Sigmoid colon (tissue), 7 donors: ENCODE measurements around the gene IGSF6. TPM values are rescaled to one million over a fixed set of nuclear protein-coding genes. Genes with fewer than 3 reads are reported as not detected.
"Not testable (repeated sequence)": the region's sequence is repeated elsewhere in the genome, so short reads cannot be mapped to it uniquely, and the experiment has no call there.

Experiments used
- DNase-seq: peaks from one replicate; pipeline ENCODE4 v3.0.0-alpha.2; 2019
- H3K27ac ChIP-seq, 4 donors: fragments of 200-600 bp; sonication (generic); one replicate each; pipeline ENCODE4 v1.5.1; 2016 to 2019; ENCODE audit warnings: mild to moderate bottlenecking in 1 of 4
- H3K27me3 ChIP-seq, 3 donors: fragments of 200-600 bp; sonication (generic); one replicate each; pipeline ENCODE4 v1.5.1; 2019; ENCODE audit warnings: mild to moderate bottlenecking in 1 of 3
- H3K36me3 ChIP-seq, 4 donors: fragments of 200-600 bp; sonication (generic); one replicate each; pipeline ENCODE4 v1.5.1; 2016 to 2019
- H3K4me1 ChIP-seq, 4 donors: fragments of 200-600 bp; sonication (generic); one replicate each; pipeline ENCODE4 v1.5.1; 2017 to 2019
- H3K4me3 ChIP-seq, 4 donors: fragments of 200-600 bp; sonication (generic); one replicate each; pipeline ENCODE4 v1.5.1; 2017 to 2019; ENCODE audit warnings: mild to moderate bottlenecking in 2 of 4, moderate library complexity in 1 of 4
- H3K9me3 ChIP-seq, 4 donors: fragments of 200-600 bp in 3 of 4; sonication (generic) in 3 of 4; one replicate each; pipeline versions ENCODE4 v1.5.1 to v1.6.1; 2013 to 2019
- EP300 ChIP-seq, 4 donors: sonication (generic); formaldehyde crosslinking; IDR thresholded peaks; one replicate each; pipeline ENCODE4 v1.6.1; 2017; ENCODE audit warnings: antibody characterized with exemption in 4 of 4
- POLR2A ChIP-seq, 2 donors: fragments of 450-650 bp; IDR thresholded peaks; one replicate each; pipeline ENCODE4 v1.6.1; 2016; ENCODE audit warnings: antibody characterized with exemption in 2 of 2, mild to moderate bottlenecking in 2 of 2, moderate library complexity in 2 of 2
- POLR2AphosphoS5 ChIP-seq, 4 donors: sonication (generic); formaldehyde crosslinking; IDR thresholded peaks; one replicate each; pipeline ENCODE4 v1.6.1; 2017; ENCODE audit warnings: antibody characterized with exemption in 4 of 4
- WGBS, 2 donors: extraction: QIAGEN DNeasy Blood & Tissue Kit; methylation state at CpG; one replicate each; pipeline ENCODE4 v1.1.7; 2013; 5-methylcytosine and 5-hydroxymethylcytosine counted together
- intact Hi-C: fragments of 100-400 bp; cut with DNase I; formaldehyde crosslinking; loops from one replicate; pipeline ENCODE4 v1.15.1; 2023
- polyA plus RNA-seq, 3 donors: library from polyadenylated mRNA; stranded (reverse); fragments of 200-250 nt; gene quantifications; one replicate each; pipeline ENCODE4 v1.2.3, GENCODE V29; 2013
- total RNA-seq, 4 donors: library from RNA; depleted of rRNA; stranded (reverse); fragments of >200 nt; gene quantifications; one replicate each; pipeline ENCODE4 v1.1.0, GENCODE V29; 2016
- TF ChIP-seq, protein P1 (sequence below), 4 experiments: fragments of 450-650 bp in 3 of 4; fragments of 200-600 bp in 1 of 4; IDR thresholded peaks; one replicate each; pipeline ENCODE4 v1.5.1; 2016 to 2019; ENCODE audit warnings: antibody characterized with exemption in 4 of 4, mild to moderate bottlenecking in 3 of 4, moderate library complexity in 2 of 4
- donor health status: healthy with polysubstance abuse.
- donor health status: Bipolar disorder and iron deficiency.
- donor health status: healthy.

The IGSF6 gene
- total and polyA plus RNA-seq, 7 donors: 0.83 to 14.1 (median 3.0) TPM

DNA sequence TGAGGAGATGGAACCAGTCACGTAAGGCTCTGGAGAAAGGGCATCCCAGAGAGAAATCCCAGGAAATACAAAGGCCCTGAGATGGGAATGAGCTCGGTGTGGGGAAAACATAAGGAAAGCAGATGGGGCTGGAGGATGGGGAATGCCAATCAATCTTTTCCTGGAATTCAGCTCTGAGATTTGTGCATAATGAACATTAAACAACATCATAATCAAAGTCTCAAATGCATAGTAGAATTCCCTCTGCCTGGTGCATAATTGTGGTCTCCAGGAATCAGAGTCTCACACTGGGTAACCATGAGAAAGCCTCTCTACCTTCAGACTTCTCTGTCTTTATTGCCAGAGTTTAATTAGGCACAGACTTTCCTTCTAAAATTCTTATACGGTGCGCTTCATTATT is 42.2 kb upstream of the IGSF6 start:
- Histone ChIP-seq H3K36me3 (no peaks in the 10 kb centered on the region), H3K27me3 (no peaks in the 10 kb centered on the region), H3K4me3 (no peak overlapping the region), H3K4me1 (no peaks in the 10 kb centered on the region), H3K9me3 (no peaks in the 10 kb centered on the region), H3K27ac (no peak overlapping the region)
- 92 to 94% methylated on average over 4 of the region's 4 CpGs for WGBS, 2 donors
- TF ChIP-seq POLR2AphosphoS5 (IDR thresholded peaks at IDR 0.05) (no peak), EP300 (IDR thresholded peaks at IDR 0.05) (no peak), POLR2A (IDR thresholded peaks at IDR 0.05) (no peak)
- TF ChIP-seq, protein P1, sequence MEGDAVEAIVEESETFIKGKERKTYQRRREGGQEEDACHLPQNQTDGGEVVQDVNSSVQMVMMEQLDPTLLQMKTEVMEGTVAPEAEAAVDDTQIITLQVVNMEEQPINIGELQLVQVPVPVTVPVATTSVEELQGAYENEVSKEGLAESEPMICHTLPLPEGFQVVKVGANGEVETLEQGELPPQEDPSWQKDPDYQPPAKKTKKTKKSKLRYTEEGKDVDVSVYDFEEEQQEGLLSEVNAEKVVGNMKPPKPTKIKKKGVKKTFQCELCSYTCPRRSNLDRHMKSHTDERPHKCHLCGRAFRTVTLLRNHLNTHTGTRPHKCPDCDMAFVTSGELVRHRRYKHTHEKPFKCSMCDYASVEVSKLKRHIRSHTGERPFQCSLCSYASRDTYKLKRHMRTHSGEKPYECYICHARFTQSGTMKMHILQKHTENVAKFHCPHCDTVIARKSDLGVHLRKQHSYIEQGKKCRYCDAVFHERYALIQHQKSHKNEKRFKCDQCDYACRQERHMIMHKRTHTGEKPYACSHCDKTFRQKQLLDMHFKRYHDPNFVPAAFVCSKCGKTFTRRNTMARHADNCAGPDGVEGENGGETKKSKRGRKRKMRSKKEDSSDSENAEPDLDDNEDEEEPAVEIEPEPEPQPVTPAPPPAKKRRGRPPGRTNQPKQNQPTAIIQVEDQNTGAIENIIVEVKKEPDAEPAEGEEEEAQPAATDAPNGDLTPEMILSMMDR (IDR thresholded peaks at IDR 0.05): no peak
- no peak for DNase-seq
- intact Hi-C loops: no loop called here

DNA sequence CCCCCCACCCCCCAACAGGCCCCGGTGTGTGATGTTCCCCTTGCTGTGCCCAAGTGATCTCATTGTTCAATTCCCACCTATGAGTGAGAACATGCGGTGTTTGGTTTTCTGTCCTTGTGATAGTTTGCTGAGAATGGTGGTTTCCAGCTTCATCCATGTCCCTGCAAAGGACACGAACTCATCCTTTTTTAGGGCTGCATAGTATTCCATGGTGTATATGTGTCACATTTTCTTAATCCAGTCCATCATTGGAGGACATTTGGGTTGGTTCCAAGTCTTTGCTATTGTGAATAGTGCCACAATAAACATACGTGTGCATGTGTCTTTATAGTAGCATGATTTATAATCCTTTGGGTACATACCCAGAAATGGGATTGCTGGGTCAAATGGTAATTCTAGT is 38.6 kb upstream of the IGSF6 start:
- WGBS, 2 donors: 72 to 90% methylated on average over 4 of the region's 4 CpGs
- H3K27me3 ChIP-seq, H3K4me1 ChIP-seq, H3K9me3 ChIP-seq, H3K4me3 ChIP-seq, H3K27ac ChIP-seq, intact Hi-C loops, DNase-seq, H3K36me3 ChIP-seq: not testable (repeated sequence)

DNA sequence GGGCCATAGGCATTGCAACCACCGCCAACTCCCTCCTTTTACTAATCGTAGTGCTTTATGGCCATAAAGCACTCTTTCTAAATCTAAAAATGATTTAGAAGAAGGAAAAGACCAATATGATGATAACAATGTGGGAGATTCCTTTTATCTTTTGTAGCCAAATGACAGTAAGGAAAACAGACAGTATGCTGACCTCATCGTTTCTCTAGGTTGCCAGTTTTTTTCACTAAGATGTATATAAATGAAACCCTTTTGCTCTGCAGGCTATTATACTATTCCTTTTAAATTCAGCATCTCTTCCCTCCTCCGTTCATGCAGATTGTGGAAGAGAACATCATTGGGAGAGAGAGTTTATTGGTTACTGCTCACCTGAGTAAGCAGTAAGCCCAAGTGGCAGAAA is 36.7 kb upstream of the IGSF6 start:
- H3K27me3 ChIP-seq: no peaks in the 10 kb centered on the region
- 75 to 83% methylated on average over 4 of the region's 4 CpGs for WGBS, 2 donors
- H3K36me3 ChIP-seq: no peaks in the 10 kb centered on the region
- DNase-seq: no peak
- H3K4me3 ChIP-seq: no peak overlapping the region
- intact Hi-C loops: no loop called here
- H3K27ac ChIP-seq: no peak overlapping the region
- no peaks in the 10 kb centered on the region for H3K4me1 ChIP-seq
- no peaks in the 10 kb centered on the region for H3K9me3 ChIP-seq
- no peak for TF ChIP-seq POLR2A (IDR thresholded peaks at IDR 0.05)
- TF ChIP-seq EP300 (IDR thresholded peaks at IDR 0.05): no peak
- no peak for TF ChIP-seq POLR2AphosphoS5 (IDR thresholded peaks at IDR 0.05)

DNA sequence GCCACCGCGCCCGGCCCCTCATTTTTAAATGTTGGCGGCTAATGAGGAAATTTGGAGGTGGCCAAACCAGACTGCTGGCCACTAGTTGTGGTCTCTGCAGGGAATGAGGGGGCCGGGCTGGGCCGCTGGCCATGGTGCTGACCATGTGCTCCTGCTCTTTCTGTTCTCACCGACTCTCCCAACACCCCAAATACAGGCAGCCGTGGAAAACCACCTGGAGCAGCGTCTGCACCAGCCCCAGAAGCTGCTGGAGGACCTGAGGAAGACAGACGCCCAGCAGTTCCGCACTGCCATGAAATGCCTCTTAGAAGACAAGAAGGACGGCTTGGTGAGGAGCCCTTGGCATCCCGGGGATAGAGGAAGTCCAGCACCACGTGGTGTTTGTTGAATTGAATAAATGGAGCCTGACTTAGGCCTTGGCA is 32.6 kb upstream of the IGSF6 start:
- Histone ChIP-seq H3K9me3 (no peaks in the 10 kb centered on the region), H3K27me3 (no peaks in the 10 kb centered on the region), H3K36me3 (no peaks in the 10 kb centered on the region), H3K4me3 (no peak overlapping the region), H3K27ac (no peak overlapping the region), H3K4me1 (no peaks in the 10 kb centered on the region)
- intact Hi-C loops: no loop called here
- 55 to 66% methylated on average over 14 of the region's 14 CpGs for WGBS, 2 donors
- DNase-seq: no peak
- TF ChIP-seq EP300 (IDR thresholded peaks at IDR 0.05): no peak
- TF ChIP-seq, protein P1 (IDR thresholded peaks at IDR 0.05): no peak
- TF ChIP-seq POLR2AphosphoS5 (IDR thresholded peaks at IDR 0.05): no peak
- no peak for TF ChIP-seq POLR2A (IDR thresholded peaks at IDR 0.05)

- no peak for DNase-seq
- peaks cover 0 to 5% (median 0%) of the 10 kb centered on the region in 3 donors for H3K27me3 ChIP-seq
- H3K4me3 ChIP-seq: no peak overlapping the region
- TF ChIP-seq, protein P1 (IDR thresholded peaks at IDR 0.05): no peak
- TF ChIP-seq EP300 (IDR thresholded peaks at IDR 0.05) (no peak), POLR2AphosphoS5 (IDR thresholded peaks at IDR 0.05) (no peak), POLR2A (IDR thresholded peaks at IDR 0.05) (no peak)
- H3K27ac ChIP-seq: no peak overlapping the region
- no peaks in the 10 kb centered on the region for H3K9me3 ChIP-seq
- no peaks in the 10 kb centered on the region for H3K4me1 ChIP-seq
- 19 to 31% methylated on average over 6 of the region's 6 CpGs for WGBS, 2 donors
- H3K36me3 ChIP-seq: no peaks in the 10 kb centered on the region
- intact Hi-C loops: no loop called here
These were observed 31.8 kb upstream of the IGSF6 start for GRCh38 chr16:21684199-21684598.

DNA sequence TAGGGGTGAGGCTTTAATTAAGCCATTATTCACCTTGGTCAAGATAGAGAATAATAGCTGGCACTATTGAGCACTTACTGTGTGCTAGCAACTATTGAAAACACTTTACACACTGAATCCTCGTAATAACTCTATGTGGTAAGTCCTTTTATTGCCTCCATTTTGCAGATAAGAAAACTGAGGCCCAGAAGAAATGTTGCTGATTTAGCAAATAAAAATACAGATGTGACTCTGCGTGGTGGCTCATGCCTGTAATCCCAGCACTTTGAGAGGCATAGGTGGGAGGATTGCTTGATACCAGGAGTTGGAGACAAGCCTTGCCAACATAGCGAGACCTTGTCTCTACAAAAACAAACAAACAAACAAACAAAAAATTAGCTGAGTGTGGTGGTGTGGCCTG is 30.8 kb upstream of the IGSF6 start:
- Histone ChIP-seq H3K36me3 (no peaks in the 10 kb centered on the region), H3K27ac (no peak overlapping the region), H3K4me1 (no peaks in the 10 kb centered on the region), H3K9me3 (no peaks in the 10 kb centered on the region), H3K27me3 (peaks cover 0 to 6% (median 0%) of the 10 kb centered on the region in 3 donors), H3K4me3 (no peak overlapping the region)
- no peak for DNase-seq
- TF ChIP-seq POLR2AphosphoS5 (IDR thresholded peaks at IDR 0.05): no peak
- no peak for TF ChIP-seq EP300 (IDR thresholded peaks at IDR 0.05)
- TF ChIP-seq POLR2A (IDR thresholded peaks at IDR 0.05): no peak
- TF ChIP-seq, protein P1 (IDR thresholded peaks at IDR 0.05): no peak
- 73 to 86% methylated on average over 3 of the region's 3 CpGs for WGBS, 2 donors
- intact Hi-C loops: no loop called here

DNA sequence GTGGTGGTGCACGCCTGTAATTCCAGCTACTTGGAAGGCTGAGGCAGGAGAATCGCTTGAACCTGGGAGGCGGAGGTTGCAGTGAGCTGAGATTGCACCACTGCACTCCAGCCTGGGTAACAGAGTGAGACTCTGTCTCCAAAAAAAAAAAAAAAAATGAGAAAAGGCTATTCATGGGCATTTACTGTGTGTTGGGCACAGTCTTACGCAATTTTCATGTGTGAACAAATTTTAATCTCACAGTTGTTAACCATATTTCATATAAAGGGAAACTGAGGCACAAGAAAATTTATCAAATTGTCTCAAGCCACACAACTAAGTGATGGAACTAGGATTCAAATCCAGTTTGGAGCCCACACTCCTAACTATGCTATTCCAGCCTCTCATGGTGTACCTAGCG is 28.3 kb upstream of the IGSF6 start:
- WGBS, 2 donors: 91 to 92% methylated on average over 5 of the region's 5 CpGs
- not testable (repeated sequence) for H3K27ac ChIP-seq, H3K27me3 ChIP-seq

DNA sequence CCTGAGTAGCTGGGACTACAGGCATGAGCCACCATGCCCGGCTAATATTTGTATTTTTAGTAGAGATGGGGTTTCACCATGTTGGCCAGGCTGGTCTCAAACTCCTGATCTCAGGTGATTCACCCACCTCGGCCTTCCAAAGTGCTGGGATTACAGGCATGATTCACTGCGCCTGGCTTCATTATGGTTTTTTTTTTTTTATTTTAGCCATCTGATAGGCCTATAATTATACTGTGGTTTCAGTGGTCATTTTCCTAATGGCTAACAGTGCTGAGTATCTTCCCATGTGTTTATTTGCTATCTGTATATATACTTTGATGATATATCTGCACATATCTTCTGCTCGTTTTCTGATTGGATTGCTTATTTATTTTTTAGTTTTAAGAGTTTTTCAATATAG is 22.0 kb upstream of the IGSF6 start:
- H3K9me3 ChIP-seq, H3K4me1 ChIP-seq, H3K36me3 ChIP-seq, H3K4me3 ChIP-seq, H3K27me3 ChIP-seq, intact Hi-C loops, H3K27ac ChIP-seq, DNase-seq: not testable (repeated sequence)
- WGBS, 2 donors: 88 to 89% methylated on average over 4 of the region's 4 CpGs

More for the DNA sequence above, 28.3 kb upstream of the IGSF6 start:
- H3K9me3 ChIP-seq, intact Hi-C loops, DNase-seq, H3K36me3 ChIP-seq, H3K4me3 ChIP-seq, H3K4me1 ChIP-seq: not testable (repeated sequence)
